HG03354 (cell line): ENCODE results near the gene ROBO4.

Experiments
- ATAC-seq: cut with Tn5 transposase; IDR thresholded peaks from one replicate; pipeline ENCODE4 v1.9.1; 2021; ENCODE audit warnings: mild to moderate bottlenecking; ENCODE audit not compliant: unreplicated experiment, poor library complexity, severe bottlenecking

The ROBO4 gene

GRCh38 chr11:124920356-124920755, 22.7 kb upstream of the ROBO4 start:
- ATAC-seq = no peak

- ATAC-seq = no peak
Observed at GRCh38 chr11:124919898-124920297, 22.2 kb upstream of the ROBO4 start.

GRCh38 chr11:124918950-124919349, 21.3 kb upstream of the ROBO4 start, which contains the start of gene HEPN1:
Gene HEPN1 (plus strand): TSS chr11:124919250.
- ATAC-seq = no peak

GRCh38 chr11:124917115-124917637, 19.5 kb upstream of the ROBO4 start:
- ATAC-seq = no peak

GRCh38 chr11:124916370-124916710, 18.7 kb upstream of the ROBO4 start:
- no peak for ATAC-seq

GRCh38 chr11:124915541-124916369, 18.1 kb upstream of the ROBO4 start:
- no peak for ATAC-seq

GRCh38 chr11:124902616-124903015, 5.0 kb upstream of the ROBO4 start:
- ATAC-seq = no peak

GRCh38 chr11:124900464-124900863, 2.8 kb upstream of the ROBO4 start:
- no peak for ATAC-seq

- no peak for ATAC-seq
Observed at GRCh38 chr11:124899383-124900145, 1.9 kb upstream of the ROBO4 start.

- ATAC-seq = no peak
Observed at GRCh38 chr11:124898711-124899110, 1.0 kb upstream of the ROBO4 start.

GRCh38 chr11:124898263-124898680, 607 bp upstream of the ROBO4 start:
- ATAC-seq = no peak

- no peak for ATAC-seq
Observed at GRCh38 chr11:124896821-124897391, 759 bp downstream of the ROBO4 start.

GRCh38 chr11:124896071-124896750, 1.5 kb downstream of the ROBO4 start:
- no peak for ATAC-seq

GRCh38 chr11:124895471-124895971, 2.1 kb downstream of the ROBO4 start:
- no peak for ATAC-seq

- no peak for ATAC-seq
Observed at GRCh38 chr11:124894606-124895430, 2.8 kb downstream of the ROBO4 start.

- no peak for ATAC-seq
Observed at GRCh38 chr11:124893781-124894401, 3.8 kb downstream of the ROBO4 start.

GRCh38 chr11:124892750-124893454, 4.8 kb downstream of the ROBO4 start:
- no peak for ATAC-seq

GRCh38 chr11:124892146-124892545, 5.5 kb downstream of the ROBO4 start:
- ATAC-seq = no peak
